GM12878 (cell line): Measurements from ENCODE around the gene GMDS.

ENCODE experiments used
- BACH1 ChIP-seq: fragments of 450-650 bp; IDR thresholded peaks from 2 replicates; pipeline ENCODE4 v1.6.1; 2017; ENCODE audit warnings: mild to moderate bottlenecking, borderline replicate concordance
- GABPA ChIP-seq: IDR thresholded peaks from 2 replicates; pipeline ENCODE4 v1.6.1; 2014; ENCODE audit warnings: antibody characterized with exemption, low read depth, mild to moderate bottlenecking, inconsistent platforms
- KAT2A ChIP-seq: conservative IDR thresholded peaks from 2 replicates; pipeline ENCODE4 v1.6.1; 2011; ENCODE audit warnings: low read depth, low read length; ENCODE audit not compliant: control insufficient read depth
- POLR2A ChIP-seq: IDR thresholded peaks from 2 replicates; pipeline ENCODE4 v1.6.1; 2011; ENCODE audit warnings: low read depth, mild to moderate bottlenecking, low read length
- POLR2AphosphoS5 ChIP-seq: IDR thresholded peaks from 2 replicates; pipeline ENCODE4 v1.6.1; 2011; ENCODE audit warnings: mild to moderate bottlenecking, low read length, inconsistent platforms
- TF ChIP-seq, protein P1 (sequence below): IDR thresholded peaks from 2 replicates; pipeline ENCODE4 v1.6.1; 2011; ENCODE audit warnings: mild to moderate bottlenecking, low read depth, low read length, moderate library complexity; ENCODE audit not compliant: insufficient replicate concordance
- TF ChIP-seq, protein P2 (sequence below): IDR thresholded peaks from 2 replicates; pipeline ENCODE4 v1.6.1; 2012; ENCODE audit warnings: low read depth, low read length, improper control_type of control experiment

DNA sequence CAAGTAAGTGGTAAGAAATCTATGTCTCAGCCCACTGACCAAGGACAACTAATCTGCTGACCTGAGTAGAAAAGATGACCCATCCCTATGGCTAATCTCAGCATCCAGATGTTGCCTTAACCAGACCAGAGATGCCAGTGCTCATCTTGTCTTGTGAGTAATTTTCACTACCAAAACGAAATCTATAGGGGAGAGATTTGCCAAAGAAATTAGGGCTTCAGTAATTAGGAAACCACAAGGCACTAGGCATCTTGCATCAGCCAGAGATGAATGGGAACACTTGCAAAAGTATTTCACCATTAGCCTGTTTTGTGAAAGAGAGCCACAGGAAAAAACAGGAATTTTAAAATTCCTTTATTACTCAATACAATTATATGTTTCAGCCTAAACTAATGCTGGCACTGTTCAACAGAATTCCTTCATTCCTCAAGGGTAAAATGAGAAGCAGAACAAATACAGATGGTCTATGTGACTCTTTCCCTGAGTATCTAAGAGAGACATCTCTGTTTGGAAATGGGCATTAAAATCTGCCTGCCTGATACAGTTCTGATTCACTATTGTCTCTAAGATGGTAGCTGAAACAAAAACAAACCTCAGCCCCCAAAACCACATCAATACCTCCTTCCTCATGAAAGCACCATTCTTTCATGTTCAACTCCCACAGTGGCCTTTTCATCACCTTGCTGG, 87.8 kb downstream of the GMDS start:
- TF ChIP-seq POLR2AphosphoS5, result no peak
- TF ChIP-seq, protein P1, sequence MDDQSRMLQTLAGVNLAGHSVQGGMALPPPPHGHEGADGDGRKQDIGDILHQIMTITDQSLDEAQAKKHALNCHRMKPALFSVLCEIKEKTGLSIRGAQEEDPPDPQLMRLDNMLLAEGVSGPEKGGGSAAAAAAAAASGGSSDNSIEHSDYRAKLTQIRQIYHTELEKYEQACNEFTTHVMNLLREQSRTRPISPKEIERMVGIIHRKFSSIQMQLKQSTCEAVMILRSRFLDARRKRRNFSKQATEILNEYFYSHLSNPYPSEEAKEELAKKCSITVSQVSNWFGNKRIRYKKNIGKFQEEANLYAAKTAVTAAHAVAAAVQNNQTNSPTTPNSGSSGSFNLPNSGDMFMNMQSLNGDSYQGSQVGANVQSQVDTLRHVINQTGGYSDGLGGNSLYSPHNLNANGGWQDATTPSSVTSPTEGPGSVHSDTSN, result no peak
- no peak for TF ChIP-seq POLR2A
- no peak for TF ChIP-seq GABPA
- TF ChIP-seq KAT2A, result no peak
- TF ChIP-seq, protein P2, sequence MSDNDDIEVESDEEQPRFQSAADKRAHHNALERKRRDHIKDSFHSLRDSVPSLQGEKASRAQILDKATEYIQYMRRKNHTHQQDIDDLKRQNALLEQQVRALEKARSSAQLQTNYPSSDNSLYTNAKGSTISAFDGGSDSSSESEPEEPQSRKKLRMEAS, result no peak
- TF ChIP-seq BACH1, result no peak
